H1 (cell line): Measurements from ENCODE around the gene FGF4. TPM values are rescaled to one million over a fixed set of nuclear protein-coding genes. Genes with fewer than 3 reads are reported as not detected.

Experiments
- CTCF ChIA-PET: fragments of 300-600 bp; sonication (Branson Sonifier 250); formaldehyde crosslinking; loops from one replicate; lab custom pipeline; 2021; ENCODE audit not compliant: partially characterized antibody; lab: Charles Lee
- POLR2A ChIA-PET: fragments of 300-600 bp; sonication (Branson Sonifier 250); formaldehyde crosslinking; loops from one replicate; lab custom pipeline; 2021; ENCODE audit warnings: inconsistent platforms; ENCODE audit not compliant: partially characterized antibody; lab: Charles Lee
- DNase-seq, 2 experiments: peaks; one replicate each; pipeline versions ENCODE4 v3.0.0 to v3.0.0-alpha.2; 2010 to 2022; ENCODE audit warnings: low spot score in 2 of 2, low read depth in 1 of 2, mixed read lengths in 1 of 2
- FAIRE-seq: peaks from 2 replicates; lab custom pipeline; 2011; peaks lifted over from hg19 to GRCh38; lab: Jason Lieb, UNC
- H2AFZ ChIP-seq: 2 replicates; pipeline ENCODE4 v1.8.1; 2012; ENCODE audit warnings: low read length, inconsistent platforms
- H2AK5ac ChIP-seq: 2 replicates; pipeline ENCODE4 v1.6.1; 2013; ENCODE audit warnings: low read depth, low read length
- H2BK120ac ChIP-seq: replicated peaks from 2 replicates; pipeline ENCODE3; 2013; ENCODE audit warnings: low read depth, low read length, inconsistent platforms
- H2BK12ac ChIP-seq: 2 replicates; pipeline ENCODE4 v1.6.1; 2013; ENCODE audit warnings: low read depth, low read length
- H2BK15ac ChIP-seq: 2 replicates; pipeline ENCODE4 v1.6.1; 2013; ENCODE audit warnings: low read length
- H2BK20ac ChIP-seq: 2 replicates; pipeline ENCODE4 v1.6.1; 2013; ENCODE audit warnings: low read length
- H2BK5ac ChIP-seq: 2 replicates; pipeline ENCODE4 v1.6.1; 2013; ENCODE audit warnings: low read depth, low read length
- H3K14ac ChIP-seq: 2 replicates; pipeline ENCODE4 v1.6.1; 2013; ENCODE audit warnings: inconsistent platforms; ENCODE audit not compliant: insufficient read length
- H3K18ac ChIP-seq: 2 replicates; pipeline ENCODE4 v1.6.1; 2013; ENCODE audit warnings: low read length; ENCODE audit errors: extremely low read depth
- H3K23ac ChIP-seq: 2 replicates; pipeline ENCODE4 v1.6.1; 2013; ENCODE audit warnings: inconsistent platforms; ENCODE audit not compliant: insufficient read length
- H3K23me2 ChIP-seq: 2 replicates; pipeline ENCODE4 v1.6.1; 2013; ENCODE audit warnings: low read depth, low read length
- H3K27ac ChIP-seq: 2 replicates; pipeline ENCODE4 v1.6.1; 2011; ENCODE audit warnings: low read depth, low read length, inconsistent platforms
- H3K27me3 ChIP-seq, 4 experiments: replicated peaks in 1 of 4; 1 replicate in 1 of 4; 2 replicates in 3 of 4; pipeline versions ENCODE4 v1.6.1 to v1.8.1; 2011 to 2013; ENCODE audit warnings: low read length in 3 of 4, mild to moderate bottlenecking in 3 of 4, inconsistent platforms in 2 of 4, mixed read lengths in 2 of 4, moderate library complexity in 1 of 4; ENCODE audit not compliant: control insufficient read depth in 3 of 4, insufficient read depth in 3 of 4; ENCODE audit errors: extremely low read depth in 1 of 4
- H3K36me3 ChIP-seq, 4 experiments: 2 replicates each; pipeline versions ENCODE4 v1.6.1 to v1.8.1; 2011 to 2013; ENCODE audit warnings: mild to moderate bottlenecking in 4 of 4, low read length in 3 of 4, moderate library complexity in 2 of 4, control low read depth in 1 of 4, inconsistent platforms in 1 of 4; ENCODE audit not compliant: insufficient read depth in 4 of 4, control insufficient read depth in 2 of 4
- H3K4ac ChIP-seq: replicated peaks from 2 replicates; pipeline ENCODE3; 2013; ENCODE audit warnings: low read length, low read depth, mixed read lengths, inconsistent platforms; ENCODE audit not compliant: insufficient read length
- H3K4me1 ChIP-seq, 4 experiments: replicated peaks in 1 of 4; 1 replicate in 1 of 4; 2 replicates in 3 of 4; pipeline versions ENCODE4 v1.6.1 to v1.8.1; 2011 to 2013; ENCODE audit warnings: low read length in 3 of 4, inconsistent platforms in 2 of 4, mixed read lengths in 1 of 4; ENCODE audit not compliant: insufficient read depth in 4 of 4, control insufficient read depth in 3 of 4
- H3K4me2 ChIP-seq, 2 experiments: 2 replicates each; pipeline versions ENCODE4 v1.6.1 to v1.8.1; 2011 to 2013; ENCODE audit warnings: low read depth in 2 of 2, low read length in 2 of 2, control low read depth in 1 of 2, inconsistent platforms in 1 of 2, mild to moderate bottlenecking in 1 of 2; ENCODE audit not compliant: insufficient read depth in 1 of 2
- H3K4me3 ChIP-seq, 4 experiments: fragments of 200-600, 300-600 bp in 1 of 4; sonication (generic), shearing (Covaris generic), sonication (Bioruptor Twin) in 1 of 4; 2 replicates each; pipeline versions ENCODE4 v1.5.1 to v1.8.1; 2011 to 2016; ENCODE audit warnings: low read length in 4 of 4, low read depth in 3 of 4, control low read depth in 2 of 4, inconsistent platforms in 2 of 4, mild to moderate bottlenecking in 2 of 4, mixed read lengths in 1 of 4, moderate library complexity in 1 of 4; ENCODE audit not compliant: insufficient read depth in 2 of 4; ENCODE audit errors: extremely low read depth in 1 of 4
- H3K56ac ChIP-seq: replicated peaks from 2 replicates; pipeline ENCODE3; 2013; ENCODE audit warnings: low read depth, mild to moderate bottlenecking, mixed read lengths, low read length, inconsistent platforms; ENCODE audit not compliant: insufficient read length
- H3K79me1 ChIP-seq: 2 replicates; pipeline ENCODE4 v1.6.1; 2013; ENCODE audit warnings: low read depth, low read length, control low read depth
- H3K79me2 ChIP-seq, 2 experiments: 2 replicates each; pipeline versions ENCODE4 v1.6.1 to v1.8.1; 2012 to 2013; ENCODE audit warnings: low read length in 2 of 2, mild to moderate bottlenecking in 2 of 2, inconsistent platforms in 1 of 2; ENCODE audit not compliant: insufficient read depth in 2 of 2, control insufficient read depth in 1 of 2
- H3K9ac ChIP-seq, 4 experiments: replicated peaks in 1 of 4; 1 replicate in 1 of 4; 2 replicates in 3 of 4; pipeline versions ENCODE4 v1.6.1 to v1.8.1; 2011 to 2013; ENCODE audit warnings: low read depth in 3 of 4, low read length in 3 of 4, control low read depth in 2 of 4, mild to moderate bottlenecking in 2 of 4, moderate library complexity in 2 of 4, inconsistent platforms in 1 of 4; ENCODE audit errors: extremely low read depth in 1 of 4
- H3K9me3 ChIP-seq, 2 experiments: 2 replicates each; pipeline versions ENCODE4 v1.6.1 to v1.8.1; 2012 to 2013; ENCODE audit warnings: mild to moderate bottlenecking in 2 of 2, moderate library complexity in 2 of 2, control low read depth in 1 of 2, inconsistent platforms in 1 of 2, low read depth in 1 of 2, low read length in 1 of 2, mixed read lengths in 1 of 2; ENCODE audit not compliant: insufficient read depth in 2 of 2
- H4K20me1 ChIP-seq, 2 experiments: replicated peaks in 1 of 2; 2 replicates each; pipeline versions ENCODE3 to v1.8.1; 2011 to 2013; ENCODE audit warnings: inconsistent platforms in 2 of 2, low read length in 2 of 2, mild to moderate bottlenecking in 1 of 2; ENCODE audit not compliant: insufficient read depth in 2 of 2, control insufficient read depth in 1 of 2
- H4K5ac ChIP-seq: 2 replicates; pipeline ENCODE4 v1.6.1; 2013; ENCODE audit warnings: low read length, low read depth, mixed read lengths, inconsistent platforms; ENCODE audit not compliant: insufficient read length
- H4K8ac ChIP-seq: 2 replicates; pipeline ENCODE4 v1.8.0; 2013; ENCODE audit warnings: mild to moderate bottlenecking, moderate library complexity, low read length, inconsistent platforms; ENCODE audit not compliant: insufficient read depth; ENCODE audit errors: extremely low read depth
- H4K91ac ChIP-seq: replicated peaks from 2 replicates; pipeline ENCODE3; 2013; ENCODE audit warnings: low read length, mixed read lengths, inconsistent platforms; ENCODE audit not compliant: insufficient read length
- BCL11A ChIP-seq, 2 experiments: IDR thresholded peaks; one replicate each; pipeline ENCODE4 v1.6.1; 2011; ENCODE audit warnings: low read depth in 2 of 2, low read length in 2 of 2, mild to moderate bottlenecking in 2 of 2
- CHD2 ChIP-seq: IDR thresholded peaks from 2 replicates; pipeline ENCODE4 v1.6.1; 2012; ENCODE audit warnings: low read length, improper control_type of control experiment
- E2F6 ChIP-seq: IDR thresholded peaks from 2 replicates; pipeline ENCODE4 v1.6.1; 2012; ENCODE audit warnings: inconsistent platforms
- EZH2 ChIP-seq: fragments of 200-600 bp; sonication (generic); IDR thresholded peaks from 2 replicates; pipeline ENCODE4 v1.7.1; 2012; ENCODE audit warnings: low read depth, mild to moderate bottlenecking, moderate library complexity, low read length, inconsistent platforms; ENCODE audit not compliant: severe bottlenecking
- NANOG ChIP-seq: IDR thresholded peaks from 2 replicates; pipeline ENCODE4 v1.6.1; 2011; ENCODE audit warnings: low read length, low read depth, mild to moderate bottlenecking, inconsistent platforms; ENCODE audit not compliant: insufficient read depth, poor library complexity, severe bottlenecking
- RNF2 ChIP-seq: fragments of 200-900, 300-1000 bp; sonication (generic); IDR thresholded peaks from 2 replicates; pipeline ENCODE4 v1.7.1; 2016; ENCODE audit warnings: borderline replicate concordance, low read depth, mild to moderate bottlenecking, antibody characterized with exemption, low read length; ENCODE audit not compliant: poor library complexity, severe bottlenecking; ENCODE audit errors: missing control alignments
- SP1 ChIP-seq: IDR thresholded peaks from 2 replicates; pipeline ENCODE4 v1.6.1; 2011; ENCODE audit warnings: low read depth, low read length
- TBP ChIP-seq: IDR thresholded peaks from 2 replicates; pipeline ENCODE4 v1.6.1; 2011; ENCODE audit warnings: low read depth, low read length, improper control_type of control experiment
- WGBS, 2 experiments: shearing (Covaris generic) in 1 of 2; methylation state at CpG; one replicate each; pipeline versions ENCODE4 v1.1.6 to v1.1.7; 2013 to 2015; ENCODE audit warnings: low lambda C conversion rate in 2 of 2, mixed read lengths in 2 of 2, inconsistent platforms in 1 of 2, low coverage in 1 of 2, missing lambda C conversion rate in 1 of 2; ENCODE audit not compliant: insufficient replicate concordance in 2 of 2, insufficient coverage in 1 of 2, insufficient read length in 1 of 2; ENCODE audit errors: extremely low coverage in 1 of 2, missing lambda C conversion rate in 1 of 2; 5-methylcytosine and 5-hydroxymethylcytosine counted together
- polyA plus RNA-seq, 7 experiments: library from polyadenylated mRNA; depleted of rRNA in 3 of 7; stranded (reverse) in 5 of 7; unstranded in 2 of 7; fragments of >200 nt in 5 of 7; fragments of 200-250 nt in 2 of 7; gene quantifications; 1 replicate in 5 of 7; 2 replicates in 1 of 7; 4 replicates in 1 of 7; pipeline versions ENCODE4 v1.2.1 to v1.2.3, GENCODE V29; 2011 to 2013; ENCODE audit warnings: missing spikeins in 2 of 7, mixed read lengths in 2 of 7
- total RNA-seq: library from RNA; stranded (reverse); fragmentation: NEBNext Ultra II Directional; extraction: Animal tissue kit (Norgen Biotek cat#: 25700); gene quantifications from 2 replicates; pipeline ENCODE4 v1.2.1, GENCODE V29; 2021

Gene FGF4
- total and polyA plus RNA-seq, 2 of the 8 experiments (the other 6 are each of a cell fraction or from before 2014, with no cell fraction given), result 0.57 to 2.0 TPM

- H3K27ac ChIP-seq, result no peak overlapping the region
- H3K23me2 ChIP-seq, result peaks cover 13% of the 10 kb centered on the region; the same call in 1 of the 2 replicates
- no peak overlapping the region for H4K5ac ChIP-seq
- peaks cover 0 to 4% (median 0%) of the 10 kb centered on the region in 4 experiments; a peak in 1 of 8 replicates for H3K36me3 ChIP-seq
- DNase-seq (no peak), FAIRE-seq (no peak)
- H3K4me2 ChIP-seq, result no peak overlapping the region
- no peak overlapping the region for H2AFZ ChIP-seq
- no peak overlapping the region for H2BK120ac ChIP-seq
- H3K14ac ChIP-seq, result no peak overlapping the region
- H3K27me3 ChIP-seq, result peaks cover 44 to 66% (median 57%) of the 10 kb centered on the region in 4 experiments
- no peak overlapping the region for H3K4ac ChIP-seq
- H3K4me3 ChIP-seq, result no peak overlapping the region
- H3K9me3 ChIP-seq, result no peaks in the 10 kb centered on the region
- no peak overlapping the region for H3K23ac ChIP-seq
- H4K91ac ChIP-seq, result no peak overlapping the region
- H3K4me1 ChIP-seq, result peaks cover 0 to 12% (median 7%) of the 10 kb centered on the region in 4 experiments; a peak in 6 of 7 replicates
- 0 out of 2 replicates have a peak overlapping the region, but pooled peaks have one; percentile 46 for H2BK15ac ChIP-seq
- no peak overlapping the region for H2BK5ac ChIP-seq
- H3K79me2 ChIP-seq, result no peaks in the 10 kb centered on the region
- no peak overlapping the region for H4K8ac ChIP-seq
- no peak overlapping the region for H3K56ac ChIP-seq
- peaks cover 0 to 2% of the 10 kb centered on the region in 2 experiments for H4K20me1 ChIP-seq
- H2BK20ac ChIP-seq, result no peak overlapping the region
- no peak overlapping the region for H3K9ac ChIP-seq
- H3K79me1 ChIP-seq, result no peaks in the 10 kb centered on the region
- 74% methylated on average over 15 of the region's 17 CpGs; no CpG with 5 or more reads in 1 of the 2 experiments for WGBS, 2 experiments
- H2BK12ac ChIP-seq, result no peak overlapping the region
- H2AK5ac ChIP-seq, result no peak overlapping the region
- TF ChIP-seq RNF2 (no peak), EZH2 (peak; percentile 26), SP1 (no peak), E2F6 (no peak), BCL11A (IDR thresholded peaks at IDR 0.05; ENCODE audit: low read depth in 2 of 2, low read length in 2 of 2) (no peak), TBP (no peak), NANOG (no peak), CHD2 (no peak)
- CTCF ChIA-PET, result interaction anchor here (0.6 to 1.2 kb wide), 5 partner anchors 12 to 67 kb away, joined by 3 to 4 read pairs (median 3); no protein-coding TSS in a partner anchor
- POLR2A ChIA-PET, result no interaction called here
- H3K18ac ChIP-seq, result no peak overlapping the region
Measured at GRCh38 chr11:69821511-69822040, 46.4 kb upstream of the FGF4 start.
